Ishikawa (cell line): Measurements from ENCODE around the gene NOTCH2.

Source experiments
- CEBPB ChIP-seq: IDR thresholded peaks from 2 replicates; pipeline ENCODE4 v1.6.1; 2012
- CREB1 ChIP-seq: IDR thresholded peaks from 2 replicates; pipeline ENCODE4 v1.6.1; 2012; ENCODE audit warnings: low read depth
- EGR1 ChIP-seq: IDR thresholded peaks from 2 replicates; pipeline ENCODE4 v1.6.1; 2012
- EP300 ChIP-seq: IDR thresholded peaks from 2 replicates; pipeline ENCODE4 v1.6.1; 2012; ENCODE audit warnings: borderline replicate concordance
- FOXM1 ChIP-seq: IDR thresholded peaks from 2 replicates; pipeline ENCODE4 v1.6.1; 2012; ENCODE audit warnings: low read depth, borderline replicate concordance
- NFIC ChIP-seq: IDR thresholded peaks from 2 replicates; pipeline ENCODE4 v1.6.1; 2012
- RAD21 ChIP-seq: IDR thresholded peaks from 2 replicates; pipeline ENCODE4 v1.6.1; 2012; ENCODE audit warnings: low read depth
- REST ChIP-seq: IDR thresholded peaks from 2 replicates; pipeline ENCODE4 v1.6.1; 2012; ENCODE audit warnings: low read depth, mild to moderate bottlenecking
- TAF1 ChIP-seq: IDR thresholded peaks from 2 replicates; pipeline ENCODE4 v1.6.1; 2012; ENCODE audit warnings: low read depth, mild to moderate bottlenecking
- TCF12 ChIP-seq: IDR thresholded peaks from 2 replicates; pipeline ENCODE4 v1.6.1; 2012; ENCODE audit warnings: low read depth
- TEAD4 ChIP-seq: IDR thresholded peaks from 2 replicates; pipeline ENCODE4 v1.6.1; 2012
- YY1 ChIP-seq: IDR thresholded peaks from 2 replicates; pipeline ENCODE4 v1.6.1; 2012; ENCODE audit warnings: low read depth
- ZBTB7A ChIP-seq: IDR thresholded peaks from 2 replicates; pipeline ENCODE4 v1.6.1; 2012; ENCODE audit warnings: low read depth
- TF ChIP-seq, protein P1 (sequence below): IDR thresholded peaks from 2 replicates; pipeline ENCODE4 v1.6.1; 2012
- TF ChIP-seq, protein P2 (sequence below): IDR thresholded peaks from 2 replicates; pipeline ENCODE4 v1.6.1; 2012

NOTCH2 gene

GRCh38 chr1:119956306-119956705, 113.2 kb downstream of the NOTCH2 start:
- TF ChIP-seq CEBPB (no peak), YY1 (no peak), TAF1 (no peak), FOXM1 (no peak), REST (no peak), ZBTB7A (no peak), CREB1 (no peak), NFIC (no peak), RAD21 (no peak), TEAD4 (no peak), TCF12 (no peak)
- TF ChIP-seq, protein P1, sequence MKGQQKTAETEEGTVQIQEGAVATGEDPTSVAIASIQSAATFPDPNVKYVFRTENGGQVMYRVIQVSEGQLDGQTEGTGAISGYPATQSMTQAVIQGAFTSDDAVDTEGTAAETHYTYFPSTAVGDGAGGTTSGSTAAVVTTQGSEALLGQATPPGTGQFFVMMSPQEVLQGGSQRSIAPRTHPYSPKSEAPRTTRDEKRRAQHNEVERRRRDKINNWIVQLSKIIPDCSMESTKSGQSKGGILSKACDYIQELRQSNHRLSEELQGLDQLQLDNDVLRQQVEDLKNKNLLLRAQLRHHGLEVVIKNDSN: no peak

GRCh38 chr1:119954476-119955422, 114.7 kb downstream of the NOTCH2 start:
- TF ChIP-seq TAF1: no peak
- no peak for TF ChIP-seq FOXM1
- TF ChIP-seq, protein P2, sequence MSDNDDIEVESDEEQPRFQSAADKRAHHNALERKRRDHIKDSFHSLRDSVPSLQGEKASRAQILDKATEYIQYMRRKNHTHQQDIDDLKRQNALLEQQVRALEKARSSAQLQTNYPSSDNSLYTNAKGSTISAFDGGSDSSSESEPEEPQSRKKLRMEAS: no peak
- no peak for TF ChIP-seq TCF12
- no peak for TF ChIP-seq ZBTB7A
- no peak for TF ChIP-seq YY1
- no peak for TF ChIP-seq RAD21
- TF ChIP-seq NFIC: no peak
- no peak for TF ChIP-seq REST
- TF ChIP-seq, protein P1: no peak
- no peak for TF ChIP-seq CEBPB
- no peak for TF ChIP-seq EGR1
- TF ChIP-seq EP300: no peak
- no peak for TF ChIP-seq CREB1
- TF ChIP-seq TEAD4: no peak

DNA sequence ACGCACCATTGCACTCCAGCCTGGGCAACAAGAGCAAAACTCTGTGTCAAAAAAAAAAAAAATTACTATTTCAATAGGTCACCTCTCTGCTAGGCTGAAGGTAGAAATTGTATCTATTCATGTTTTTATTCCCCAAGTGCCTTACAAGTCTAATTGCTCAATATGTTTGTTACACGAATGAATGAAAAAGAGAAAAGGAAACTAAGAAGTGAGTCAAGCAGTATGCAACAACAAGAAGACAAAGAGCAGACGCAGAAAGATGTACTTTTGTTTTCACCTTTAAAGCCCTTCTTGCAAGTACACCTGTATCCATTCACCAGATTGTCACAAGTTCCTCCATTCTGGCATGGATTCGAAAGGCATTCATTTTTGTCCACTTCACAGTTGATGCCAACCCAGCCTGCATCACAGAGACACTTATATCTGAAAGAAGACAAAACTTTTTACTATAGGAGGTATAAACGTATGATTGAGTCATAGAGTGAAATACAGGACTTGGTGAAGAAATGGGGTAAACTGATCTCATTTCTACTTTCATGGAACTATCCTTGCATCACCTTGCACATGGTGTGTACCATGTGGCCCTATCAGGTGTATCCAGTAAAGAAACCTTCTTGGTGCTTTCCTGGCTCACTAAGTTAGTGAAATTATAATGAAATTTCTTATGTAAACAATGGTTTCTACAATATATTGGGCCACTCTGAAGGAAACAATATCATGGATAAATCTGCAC, 116.0 kb downstream of the NOTCH2 start:
- TF ChIP-seq CREB1: no peak
- TF ChIP-seq TAF1: no peak
- no peak for TF ChIP-seq YY1
- TF ChIP-seq REST: no peak
- TF ChIP-seq RAD21: no peak
- TF ChIP-seq ZBTB7A: no peak
- no peak for TF ChIP-seq TCF12
- TF ChIP-seq EGR1: no peak
- TF ChIP-seq, protein P1: no peak
- no peak for TF ChIP-seq EP300
- TF ChIP-seq NFIC: no peak
- TF ChIP-seq FOXM1: no peak
- TF ChIP-seq, protein P2: no peak
- no peak for TF ChIP-seq TEAD4
- TF ChIP-seq CEBPB: no peak
